Naive thymus-derived CD4-positive, alpha-beta T cell (primary cell): ENCODE measurements around the gene ILK. TPM values are rescaled to one million over a fixed set of nuclear protein-coding genes. Genes with fewer than 3 reads are reported as not detected.
A peak's percentile ranks its signal among the peaks of the same experiment; 100 is the strongest.

Source experiments
- ATAC-seq: fragments of 150-1000 bp; cut with Tn5 transposase; 2 replicates; pipeline ENCODE4 v1.10.0; 2021; ENCODE audit warnings: mild to moderate bottlenecking, moderate library complexity
- CTCF ChIA-PET: fragments of 350-600 bp; sonication (Branson Sonifier 250); formaldehyde crosslinking; loops from one replicate; lab custom pipeline; 2021; ENCODE audit warnings: antibody characterized with exemption; lab: Charles Lee
- POLR2A ChIA-PET: fragments of 350-600 bp; sonication (Branson Sonifier 250); formaldehyde crosslinking; loops from one replicate; lab custom pipeline; 2021; ENCODE audit warnings: antibody characterized with exemption, inconsistent platforms; lab: Charles Lee
- DNase-seq, 9 donors: peaks; one replicate each; pipeline versions ENCODE4 v3.0.0 to v3.0.0-alpha.2; 2020 to 2022; ENCODE audit warnings: mixed read lengths in 1 of 9
- H3K27ac ChIP-seq: one replicate; pipeline ENCODE4 v1.7.0; 2013; ENCODE audit warnings: mild to moderate bottlenecking, low read depth, low read length, moderate library complexity
- H3K27me3 ChIP-seq, 2 donors: one replicate each; pipeline ENCODE4 v1.7.0; 2013; ENCODE audit warnings: low read length in 2 of 2, mild to moderate bottlenecking in 2 of 2, moderate library complexity in 2 of 2; ENCODE audit not compliant: control insufficient read depth in 2 of 2, insufficient read depth in 2 of 2
- H3K36me3 ChIP-seq, 3 experiments: 1 replicate in 2 of 3; 2 replicates in 1 of 3; pipeline ENCODE4 v1.7.0; 2013; ENCODE audit warnings: low read length in 3 of 3, mild to moderate bottlenecking in 3 of 3, moderate library complexity in 1 of 3; ENCODE audit not compliant: insufficient read depth in 3 of 3, control insufficient read depth in 2 of 3
- H3K4me1 ChIP-seq, 2 donors: one replicate each; pipeline ENCODE4 v1.7.0; 2013; ENCODE audit warnings: low read length in 2 of 2, mild to moderate bottlenecking in 2 of 2, moderate library complexity in 1 of 2; ENCODE audit not compliant: control insufficient read depth in 2 of 2, insufficient read depth in 2 of 2
- H3K4me3 ChIP-seq: 2 replicates; pipeline ENCODE4 v1.7.0; 2013; ENCODE audit warnings: mild to moderate bottlenecking, low read length
- H3K9me3 ChIP-seq, 3 experiments: 1 replicate in 2 of 3; 2 replicates in 1 of 3; pipeline ENCODE4 v1.7.0; 2013; ENCODE audit warnings: low read length in 3 of 3; ENCODE audit not compliant: control insufficient read depth in 2 of 3
- H3K27ac Mint-ChIP-seq, 9 donors: one replicate each; pipeline ENCODE4 v1.8.0; 2020 to 2022; ENCODE audit warnings: mixed read lengths in 9 of 9, mild to moderate bottlenecking in 8 of 9, moderate library complexity in 5 of 9, inconsistent platforms in 2 of 9
- H3K27me3 Mint-ChIP-seq, 5 donors: one replicate each; pipeline ENCODE4 v1.8.0; 2021 to 2022; ENCODE audit warnings: mixed read lengths in 5 of 5, mild to moderate bottlenecking in 1 of 5
- H3K36me3 Mint-ChIP-seq, 5 donors: one replicate each; pipeline ENCODE4 v1.8.0; 2020 to 2022; ENCODE audit warnings: mixed read lengths in 5 of 5, mild to moderate bottlenecking in 3 of 5, inconsistent platforms in 1 of 5
- H3K4me1 Mint-ChIP-seq, 7 donors: one replicate each; pipeline ENCODE4 v1.8.0; 2020 to 2022; ENCODE audit warnings: mixed read lengths in 7 of 7, mild to moderate bottlenecking in 3 of 7, inconsistent platforms in 1 of 7
- H3K4me3 Mint-ChIP-seq, 10 donors: one replicate each; pipeline ENCODE4 v1.8.0; 2020 to 2022; ENCODE audit warnings: mild to moderate bottlenecking in 10 of 10, mixed read lengths in 10 of 10, moderate library complexity in 6 of 10, inconsistent platforms in 2 of 10
- H3K9me3 Mint-ChIP-seq, 11 donors: one replicate each; pipeline ENCODE4 v1.8.0; 2020 to 2022; ENCODE audit warnings: mixed read lengths in 11 of 11, mild to moderate bottlenecking in 4 of 11, inconsistent platforms in 1 of 11, moderate library complexity in 1 of 11
- intact Hi-C, 2 donors: fragments of 100-400 bp; cut with micrococcal nuclease; formaldehyde crosslinking; loops; one replicate each; pipeline ENCODE4 v1.15.1; 2023
- polyA plus RNA-seq, 2 donors: library from polyadenylated mRNA; unstranded; fragments of 300-500 nt; fragmentation: Illumina TruSeq; gene quantifications; one replicate each; pipeline ENCODE4 v1.2.3, GENCODE V29; 2021
- total RNA-seq, 6 experiments: library from RNA in 5 of 6; stranded (reverse) in 5 of 6; gene quantifications; 1 replicate in 5 of 6; 2 replicates in 1 of 6; pipeline ENCODE4 v1.2.3 and lab custom pipeline; 2021 to 2026

Gene ILK
- total and polyA plus RNA-seq, 7 experiments from 2014 or later: 34.4 to 165 (median 79.7) TPM

- no peak for ATAC-seq
- H3K27me3 Mint-ChIP-seq: no peaks in the 10 kb centered on the region
- ChIA-PET POLR2A (no interaction called here), CTCF (no interaction called here)
- Histone ChIP-seq H3K27ac (no peak overlapping the region), H3K9me3 (no peaks in the 10 kb centered on the region), H3K4me1 (no peaks in the 10 kb centered on the region), H3K36me3 (peaks cover 0 to 14% (median 0%) of the 10 kb centered on the region in 3 experiments), H3K27me3 (no peaks in the 10 kb centered on the region), H3K4me3 (no peak overlapping the region)
- peaks cover 0 to 12% (median 0%) of the 10 kb centered on the region in 7 donors for H3K4me1 Mint-ChIP-seq
- intact Hi-C loops: no loop called here
- peaks cover 3 to 50% (median 35%) of the 10 kb centered on the region in 5 donors for H3K36me3 Mint-ChIP-seq
- H3K9me3 Mint-ChIP-seq: no peaks in the 10 kb centered on the region
- no peak overlapping the region for H3K27ac Mint-ChIP-seq
- DNase-seq: no peak
- H3K4me3 Mint-ChIP-seq: no peak overlapping the region
Observed at GRCh38 chr11:6559369-6559768, 44.2 kb upstream of the ILK start.

DNA sequence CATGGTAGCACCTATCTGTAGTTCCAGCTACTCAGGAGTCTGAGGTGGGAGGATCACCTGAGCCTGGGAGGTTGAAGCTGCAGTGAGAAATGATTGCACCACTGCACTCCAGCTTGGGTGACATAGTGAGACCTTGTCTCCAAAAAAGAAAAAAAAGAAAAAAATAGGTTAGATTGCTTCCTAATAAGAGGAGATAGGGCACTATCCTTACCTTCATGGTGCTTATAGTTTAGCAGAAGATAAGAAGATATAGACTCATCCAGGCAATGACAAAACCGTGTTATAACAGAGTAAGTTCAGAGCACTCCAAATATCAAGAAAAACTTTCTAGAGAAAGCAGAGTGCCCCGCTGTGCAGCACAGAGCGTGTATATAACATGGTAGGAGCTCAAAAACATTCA, 42.3 kb upstream of the ILK start:
- Histone ChIP-seq H3K36me3 (peaks cover 0 to 16% (median 0%) of the 10 kb centered on the region in 3 experiments), H3K4me3 (no peak overlapping the region), H3K27me3 (no peaks in the 10 kb centered on the region), H3K4me1 (no peaks in the 10 kb centered on the region), H3K9me3 (no peaks in the 10 kb centered on the region), H3K27ac (no peak overlapping the region)
- peaks cover 0 to 17% (median 0%) of the 10 kb centered on the region in 7 donors for H3K4me1 Mint-ChIP-seq
- CTCF ChIA-PET: no interaction called here
- intact Hi-C loops: no loop called here
- no peak overlapping the region for H3K4me3 Mint-ChIP-seq
- H3K36me3 Mint-ChIP-seq: peaks cover 6 to 58% (median 32%) of the 10 kb centered on the region in 5 donors
- DNase-seq (no peak), ATAC-seq (no peak)
- POLR2A ChIA-PET: no interaction called here
- no peaks in the 10 kb centered on the region for H3K27me3 Mint-ChIP-seq
- H3K27ac Mint-ChIP-seq: no peak overlapping the region
- H3K9me3 Mint-ChIP-seq: no peaks in the 10 kb centered on the region

GRCh38 chr11:6563121-6563619, 40.4 kb upstream of the ILK start:
- intact Hi-C loops: no loop called here
- H3K9me3 Mint-ChIP-seq: no peaks in the 10 kb centered on the region

DNA sequence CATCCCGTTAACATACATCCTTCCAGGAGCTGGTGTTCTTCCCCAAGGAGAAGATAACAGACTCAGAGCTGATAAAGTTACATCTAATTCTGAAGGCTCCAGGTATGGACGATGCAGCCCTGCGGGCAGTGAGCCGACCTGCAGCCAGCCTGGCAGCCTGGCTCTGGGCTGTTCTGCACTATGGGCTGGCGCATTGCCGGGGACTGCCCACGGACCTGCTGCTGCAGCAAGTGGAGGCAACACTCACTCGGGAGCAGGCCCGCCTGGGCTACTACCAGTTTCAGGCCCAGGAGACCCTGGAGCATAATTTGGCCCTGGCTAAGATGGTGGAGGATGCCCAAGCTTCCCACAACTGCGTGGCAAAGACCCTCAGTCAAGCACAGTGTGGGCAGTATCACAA, 39.9 kb upstream of the ILK start:
- no peaks in the 10 kb centered on the region for H3K9me3 Mint-ChIP-seq
- no peak overlapping the region for H3K4me3 Mint-ChIP-seq
- H3K36me3 Mint-ChIP-seq: peaks cover 6 to 47% (median 31%) of the 10 kb centered on the region in 5 donors
- H3K27me3 Mint-ChIP-seq: no peaks in the 10 kb centered on the region
- H3K4me1 Mint-ChIP-seq: peaks cover 0 to 25% (median 0%) of the 10 kb centered on the region in 7 donors
- no peak overlapping the region for H3K27ac Mint-ChIP-seq
- Histone ChIP-seq H3K36me3 (peaks cover 0 to 20% (median 0%) of the 10 kb centered on the region in 3 experiments), H3K4me3 (no peak overlapping the region), H3K27ac (no peak overlapping the region), H3K4me1 (no peaks in the 10 kb centered on the region), H3K9me3 (no peaks in the 10 kb centered on the region), H3K27me3 (no peaks in the 10 kb centered on the region)
- CTCF ChIA-PET: no interaction called here
- POLR2A ChIA-PET: no interaction called here
- ATAC-seq: no peak
- DNase-seq: no peak
- intact Hi-C loops: no loop called here

More at GRCh38 chr11:6563121-6563619, 40.4 kb upstream of the ILK start:
- no peak overlapping the region for H3K4me3 Mint-ChIP-seq
- Histone ChIP-seq H3K27me3 (no peaks in the 10 kb centered on the region), H3K4me1 (no peaks in the 10 kb centered on the region), H3K9me3 (no peaks in the 10 kb centered on the region), H3K36me3 (peaks cover 0 to 20% (median 0%) of the 10 kb centered on the region in 3 experiments), H3K27ac (no peak overlapping the region), H3K4me3 (no peak overlapping the region)
- ChIA-PET POLR2A (no interaction called here), CTCF (no interaction called here)
- DNase-seq (no peak), ATAC-seq (no peak)
- peaks cover 0 to 23% (median 0%) of the 10 kb centered on the region in 7 donors for H3K4me1 Mint-ChIP-seq
- no peak overlapping the region for H3K27ac Mint-ChIP-seq
- H3K36me3 Mint-ChIP-seq: peaks cover 6 to 49% (median 31%) of the 10 kb centered on the region in 5 donors
- no peaks in the 10 kb centered on the region for H3K27me3 Mint-ChIP-seq

GRCh38 chr11:6565325-6565724, 38.2 kb upstream of the ILK start:
- Histone ChIP-seq H3K27me3 (no peaks in the 10 kb centered on the region), H3K27ac (no peak overlapping the region), H3K36me3 (peaks cover 0 to 20% (median 0%) of the 10 kb centered on the region in 3 experiments), H3K4me3 (no peak overlapping the region), H3K4me1 (no peaks in the 10 kb centered on the region), H3K9me3 (no peaks in the 10 kb centered on the region)
- peak overlapping the region in 5 of 9 donors; percentile 3 to 27 (median 9) for H3K27ac Mint-ChIP-seq
- H3K36me3 Mint-ChIP-seq: peaks cover 6 to 39% (median 23%) of the 10 kb centered on the region in 5 donors
- POLR2A ChIA-PET: no interaction called here
- ATAC-seq (no peak), DNase-seq (no peak)
- no peak overlapping the region for H3K4me3 Mint-ChIP-seq
- CTCF ChIA-PET: no interaction called here
- peaks cover 0 to 37% (median 0%) of the 10 kb centered on the region in 7 donors for H3K4me1 Mint-ChIP-seq
- H3K27me3 Mint-ChIP-seq: no peaks in the 10 kb centered on the region
- no peaks in the 10 kb centered on the region for H3K9me3 Mint-ChIP-seq
- intact Hi-C loops: no loop called here

DNA sequence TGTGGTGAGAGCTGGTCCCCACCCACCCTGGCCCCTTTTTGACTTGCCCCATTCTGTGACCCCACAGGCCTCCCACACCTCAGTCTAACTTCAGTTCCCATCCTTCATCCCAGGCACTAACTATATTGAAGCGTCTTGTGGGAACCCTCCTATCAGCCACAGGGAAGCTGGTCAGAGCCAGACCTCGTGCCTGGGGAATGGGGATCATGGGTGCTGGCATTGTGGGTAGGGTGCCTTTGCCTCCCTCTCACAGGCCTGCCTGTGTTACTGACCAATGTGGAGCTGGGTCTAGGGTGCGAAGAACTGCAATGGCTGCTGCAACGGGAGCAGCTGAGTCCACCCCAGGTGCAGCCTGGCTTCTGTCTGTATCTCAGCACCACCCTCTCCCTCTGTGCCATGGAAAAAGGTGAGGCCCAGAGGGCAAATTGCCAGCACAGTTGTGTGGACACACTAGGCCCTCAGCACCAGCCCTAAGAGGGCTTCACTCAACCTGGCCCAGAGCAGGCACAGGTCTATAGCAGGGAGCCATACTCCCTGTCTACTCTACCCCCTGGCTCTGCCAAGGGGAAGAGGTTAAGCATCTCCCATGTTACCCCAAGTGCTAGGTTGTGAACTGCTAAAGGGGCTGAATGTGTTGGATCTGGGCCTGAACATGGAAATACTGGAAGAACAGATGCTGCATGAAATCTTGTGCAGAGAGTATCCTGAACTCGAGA, 37.4 kb upstream of the ILK start:
- Mint-ChIP-seq H3K4me1 (peaks cover 0 to 37% (median 0%) of the 10 kb centered on the region in 7 donors), H3K4me3 (no peak overlapping the region), H3K27ac (peak overlapping the region in 2 of 9 donors; percentile 9), H3K36me3 (peaks cover 6 to 35% (median 23%) of the 10 kb centered on the region in 5 donors), H3K9me3 (no peaks in the 10 kb centered on the region), H3K27me3 (no peaks in the 10 kb centered on the region)
- Histone ChIP-seq H3K27me3 (no peaks in the 10 kb centered on the region), H3K9me3 (no peaks in the 10 kb centered on the region), H3K4me3 (no peak overlapping the region), H3K27ac (no peak overlapping the region), H3K4me1 (no peaks in the 10 kb centered on the region), H3K36me3 (peaks cover 0 to 20% (median 0%) of the 10 kb centered on the region in 3 experiments)
- intact Hi-C loops: no loop called here
- POLR2A ChIA-PET: no interaction called here
- CTCF ChIA-PET: no interaction called here
- DNase-seq: no peak
- no peak for ATAC-seq
